Endometrium (tissue), 2 donors: ENCODE measurements around the gene BCAS1.
"Not testable (repeated sequence)": the region's sequence is repeated elsewhere in the genome, so short reads cannot be mapped to it uniquely, and the experiment has no call there.

Source experiments
- FAIRE-seq: peaks from 2 replicates; lab custom pipeline; 2012; peaks lifted over from hg19 to GRCh38; lab: Jason Lieb, UNC
- donor health status: control.
- donor health status: control.

Gene BCAS1

GRCh38 chr20:53941680-53942471 lies 128.5 kb downstream of the BCAS1 start:
- FAIRE-seq = no peak

GRCh38 chr20:53940907-53941545 lies 129.4 kb downstream of the BCAS1 start:
- FAIRE-seq = no peak

GRCh38 chr20:53940360-53940702 lies 130.1 kb downstream of the BCAS1 start:
- FAIRE-seq = no peak

- FAIRE-seq = no peak
Measured at GRCh38 chr20:53939572-53940359, 130.6 kb downstream of the BCAS1 start.

- no peak for FAIRE-seq
Measured at GRCh38 chr20:53939190-53939571, 131.2 kb downstream of the BCAS1 start.

- no peak for FAIRE-seq
Measured at GRCh38 chr20:53938739-53939138, 131.7 kb downstream of the BCAS1 start.

- FAIRE-seq = no peak
Measured at GRCh38 chr20:53937929-53938367, 132.4 kb downstream of the BCAS1 start.

GRCh38 chr20:53937339-53937741 lies 133.1 kb downstream of the BCAS1 start:
- FAIRE-seq = no peak

- FAIRE-seq = no peak
Measured at GRCh38 chr20:53935344-53936084, 134.9 kb downstream of the BCAS1 start.

- FAIRE-seq = no peak
Measured at GRCh38 chr20:53934421-53935343, 135.7 kb downstream of the BCAS1 start.

GRCh38 chr20:53933232-53933846 lies 137.1 kb downstream of the BCAS1 start:
- no peak for FAIRE-seq

GRCh38 chr20:53932655-53933192 lies 137.7 kb downstream of the BCAS1 start:
- not testable (repeated sequence) for FAIRE-seq

- no peak for FAIRE-seq
Measured at GRCh38 chr20:53931597-53931996, 138.8 kb downstream of the BCAS1 start.

GRCh38 chr20:53930651-53931504 lies 139.5 kb downstream of the BCAS1 start:
- no peak for FAIRE-seq

GRCh38 chr20:53929974-53930650 lies 140.3 kb downstream of the BCAS1 start:
- no peak for FAIRE-seq

- FAIRE-seq = no peak
Measured at GRCh38 chr20:53929399-53929798, 141.0 kb downstream of the BCAS1 start.

GRCh38 chr20:53927990-53928389 lies 142.4 kb downstream of the BCAS1 start:
- no peak for FAIRE-seq

GRCh38 chr20:53926428-53927028 lies 143.9 kb downstream of the BCAS1 start:
- FAIRE-seq = no peak
